SK-N-SH treated with all-trans-retinoic acid at 6 μM for 48 hours (cell line): Measurements from ENCODE around the gene FHOD3.

Source experiments
- ATAC-seq: fragments of 200-7000 bp; cut with Tn5 transposase; 3 replicates; pipeline ENCODE4 v1.9.1; 2020; ENCODE audit warnings: mild to moderate bottlenecking, moderate library complexity
- CREB5 ChIP-seq: fragments of 250-450 bp; sonication (Bioruptor Pico); IDR thresholded peaks from 2 replicates; pipeline ENCODE4 v1.5.1; 2020; ENCODE audit warnings: low read depth, mild to moderate bottlenecking, moderate library complexity
- CSDC2 ChIP-seq: fragments of 250-450 bp; sonication (Bioruptor Pico); IDR thresholded peaks from 2 replicates; pipeline ENCODE4 v1.5.0; 2020; ENCODE audit warnings: mild to moderate bottlenecking, moderate library complexity
- CSRNP3 ChIP-seq: fragments of 250-450 bp; sonication (Bioruptor Pico); IDR thresholded peaks from 2 replicates; pipeline ENCODE4 v1.5.1; 2021; ENCODE audit warnings: mild to moderate bottlenecking, moderate library complexity
- GLIS3 ChIP-seq: fragments of 250-450 bp; sonication (Bioruptor Pico); IDR thresholded peaks from 2 replicates; pipeline ENCODE4 v1.5.0; 2020; ENCODE audit warnings: mild to moderate bottlenecking, moderate library complexity
- ISL1 ChIP-seq: fragments of 250-450 bp; sonication (Bioruptor Pico); IDR thresholded peaks from 2 replicates; pipeline ENCODE4 v2.1.2; 2022; ENCODE audit warnings: mild to moderate bottlenecking, moderate library complexity
- OSR1 ChIP-seq: fragments of 250-450 bp; sonication (Bioruptor Pico); IDR thresholded peaks from 2 replicates; pipeline ENCODE4 v1.8.0; 2022; ENCODE audit warnings: moderate library complexity, mild to moderate bottlenecking, inconsistent platforms
- PPARA ChIP-seq: fragments of 250-450 bp; sonication (Bioruptor Pico); IDR thresholded peaks from 2 replicates; pipeline ENCODE4 v1.5.0; 2020; ENCODE audit warnings: mild to moderate bottlenecking, borderline replicate concordance
- RARB ChIP-seq: fragments of 250-450 bp; sonication (Bioruptor Pico); IDR thresholded peaks from 2 replicates; pipeline ENCODE4 v1.8.0; 2021; ENCODE audit warnings: mild to moderate bottlenecking, moderate library complexity
- SNAI2 ChIP-seq: fragments of 250-450 bp; sonication (Bioruptor Pico); IDR thresholded peaks from 2 replicates; pipeline ENCODE4 v1.5.0; 2020; ENCODE audit warnings: mild to moderate bottlenecking, moderate library complexity
- TCF4 ChIP-seq: fragments of 250-450 bp; sonication (Bioruptor Pico); IDR thresholded peaks from 2 replicates; pipeline ENCODE4 v1.8.0; 2021; ENCODE audit warnings: mild to moderate bottlenecking, moderate library complexity, borderline replicate concordance
- TOX ChIP-seq: fragments of 250-450 bp; sonication (Bioruptor Pico); IDR thresholded peaks from 2 replicates; pipeline ENCODE4 v1.8.0; 2021; ENCODE audit warnings: mild to moderate bottlenecking, moderate library complexity, borderline replicate concordance
- TSHZ2 ChIP-seq: fragments of 250-450 bp; sonication (Bioruptor Pico); IDR thresholded peaks from 2 replicates; pipeline ENCODE4 v1.5.0; 2020; ENCODE audit warnings: mild to moderate bottlenecking, moderate library complexity
- ZC3H10 ChIP-seq: fragments of 250-450 bp; sonication (Bioruptor Pico); IDR thresholded peaks from 2 replicates; pipeline ENCODE4 v1.5.1; 2021; ENCODE audit warnings: mild to moderate bottlenecking, moderate library complexity
- ZFP3 ChIP-seq: fragments of 250-450 bp; sonication (Bioruptor Pico); IDR thresholded peaks from 2 replicates; pipeline ENCODE4 v1.5.0; 2020; ENCODE audit warnings: mild to moderate bottlenecking, moderate library complexity
- ZFP30 ChIP-seq: fragments of 450-650 bp; formaldehyde crosslinking; IDR thresholded peaks from 2 replicates; pipeline ENCODE4 v1.5.0; 2022; ENCODE audit warnings: mild to moderate bottlenecking, moderate library complexity
- ZNF565 ChIP-seq: fragments of 450-650 bp; formaldehyde crosslinking; conservative IDR thresholded peaks from 2 replicates; pipeline ENCODE4 v1.5.0; 2020; ENCODE audit warnings: low read depth, mild to moderate bottlenecking, moderate library complexity
- ZNF70 ChIP-seq: fragments of 450-650 bp; formaldehyde crosslinking; IDR thresholded peaks from 2 replicates; pipeline ENCODE4 v1.5.0; 2020; ENCODE audit warnings: mild to moderate bottlenecking, moderate library complexity
- TF ChIP-seq, protein P1 (sequence below): fragments of 250-450 bp; sonication (Bioruptor Pico); IDR thresholded peaks from 2 replicates; pipeline ENCODE4 v1.8.0; 2021; ENCODE audit warnings: low read depth, mild to moderate bottlenecking, moderate library complexity, borderline replicate concordance

The FHOD3 gene

GRCh38 chr18:36543991-36544725 is 246.6 kb downstream of the FHOD3 start (continued):
- TF ChIP-seq, protein P1, sequence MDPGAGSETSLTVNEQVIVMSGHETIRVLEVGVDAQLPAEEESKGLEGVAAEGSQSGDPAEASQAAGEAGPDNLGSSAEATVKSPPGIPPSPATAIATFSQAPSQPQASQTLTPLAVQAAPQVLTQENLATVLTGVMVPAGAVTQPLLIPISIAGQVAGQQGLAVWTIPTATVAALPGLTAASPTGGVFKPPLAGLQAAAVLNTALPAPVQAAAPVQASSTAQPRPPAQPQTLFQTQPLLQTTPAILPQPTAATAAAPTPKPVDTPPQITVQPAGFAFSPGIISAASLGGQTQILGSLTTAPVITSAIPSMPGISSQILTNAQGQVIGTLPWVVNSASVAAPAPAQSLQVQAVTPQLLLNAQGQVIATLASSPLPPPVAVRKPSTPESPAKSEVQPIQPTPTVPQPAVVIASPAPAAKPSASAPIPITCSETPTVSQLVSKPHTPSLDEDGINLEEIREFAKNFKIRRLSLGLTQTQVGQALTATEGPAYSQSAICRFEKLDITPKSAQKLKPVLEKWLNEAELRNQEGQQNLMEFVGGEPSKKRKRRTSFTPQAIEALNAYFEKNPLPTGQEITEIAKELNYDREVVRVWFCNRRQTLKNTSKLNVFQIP (CRISPR knock-in tag) = no peak

GRCh38 chr18:36545821-36546427 is 248.4 kb downstream of the FHOD3 start:
- TF ChIP-seq ZFP30 (CRISPR knock-in tag) = no peak
- no peak for TF ChIP-seq GLIS3 (CRISPR knock-in tag)
- no peak for TF ChIP-seq ZFP3 (CRISPR knock-in tag)
- no peak for TF ChIP-seq ISL1 (CRISPR knock-in tag)
- no peak for ATAC-seq

- no peak for ATAC-seq
- TF ChIP-seq CREB5 (CRISPR knock-in tag) (no peak), SNAI2 (CRISPR knock-in tag) (no peak), ZC3H10 (CRISPR knock-in tag) (no peak), RARB (CRISPR knock-in tag) (no peak), ZFP3 (CRISPR knock-in tag) (no peak), ZNF565 (no peak), CSRNP3 (CRISPR knock-in tag) (no peak), TSHZ2 (no peak), OSR1 (CRISPR knock-in tag) (no peak), GLIS3 (CRISPR knock-in tag) (no peak), ZNF70 (no peak), CSDC2 (CRISPR knock-in tag) (no peak), PPARA (CRISPR knock-in tag) (no peak)
- TF ChIP-seq, protein P1 (CRISPR knock-in tag) = no peak
- TF ChIP-seq, all 23 proteins: peak for 0
These were observed 249.4 kb downstream of the FHOD3 start for GRCh38 chr18:36546876-36547275.

DNA sequence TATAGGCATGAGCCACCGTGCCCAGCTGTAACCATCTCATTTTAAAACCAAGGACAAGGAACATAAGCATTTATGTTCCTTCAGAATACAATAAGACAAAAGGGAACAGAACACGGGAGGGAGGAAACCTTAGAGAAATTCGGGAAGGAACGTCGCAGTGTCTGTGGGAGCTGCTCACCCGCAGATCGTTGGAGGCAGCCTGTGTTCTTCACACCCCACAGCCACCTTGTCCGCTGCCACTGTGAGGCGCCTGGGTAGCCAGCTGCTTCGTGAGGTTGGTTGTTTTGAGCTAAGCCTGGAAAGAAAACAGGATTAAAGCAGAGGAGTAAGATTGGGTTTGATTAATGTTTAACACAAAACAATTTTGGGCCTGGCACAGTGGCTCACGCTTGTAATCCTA is 250.0 kb downstream of the FHOD3 start:
- no peak for ATAC-seq
- TF ChIP-seq RARB (CRISPR knock-in tag) (no peak), CREB5 (CRISPR knock-in tag) (no peak), TSHZ2 (no peak), TCF4 (CRISPR knock-in tag) (no peak), TOX (CRISPR knock-in tag) (no peak), ZFP30 (CRISPR knock-in tag) (no peak), ZNF70 (no peak)
- TF ChIP-seq, protein P1 (CRISPR knock-in tag) = no peak
